ENCODE results near the gene SLIT3.

The SLIT3 gene

DNA sequence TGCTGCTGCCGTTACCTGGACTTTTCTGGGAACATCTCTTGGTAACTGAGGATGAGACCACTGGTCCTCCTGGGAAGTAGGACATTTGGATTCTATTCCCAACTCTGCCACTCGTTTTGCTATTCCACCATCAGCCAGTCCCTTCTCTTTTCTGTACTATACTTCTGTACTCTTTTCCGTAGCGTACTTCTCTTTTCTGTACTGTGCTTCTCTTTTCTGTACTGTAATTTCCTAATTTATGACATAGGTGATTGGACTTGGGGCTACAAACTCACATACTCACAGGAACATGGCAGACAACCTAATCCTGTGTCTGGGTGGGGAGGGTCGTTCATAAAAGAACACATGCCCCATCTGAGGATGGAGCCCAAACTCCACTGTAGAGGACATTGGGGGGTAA lies 386.4 kb downstream of the SLIT3 start:
- DNase-seq, result no peak

DNA sequence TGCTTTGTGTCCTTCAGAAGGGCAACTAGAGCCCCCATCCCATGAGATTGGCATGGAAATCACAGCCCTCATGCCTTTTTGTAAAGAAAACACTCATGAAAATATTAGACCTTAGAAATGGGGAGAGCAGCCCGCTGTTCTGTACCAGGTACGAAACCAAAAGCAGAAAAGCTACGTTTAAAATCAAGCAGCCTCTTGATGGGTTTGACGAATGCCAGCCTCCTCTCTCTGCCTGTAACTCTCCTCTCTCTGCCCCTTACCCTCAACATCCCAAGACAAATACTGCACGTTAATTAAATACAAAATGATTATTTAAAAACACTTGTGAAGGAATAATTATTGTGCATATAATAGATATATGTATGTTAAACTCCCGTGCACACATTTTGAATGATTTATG lies 390.1 kb downstream of the SLIT3 start:
- DNase-seq, result no peak

DNA sequence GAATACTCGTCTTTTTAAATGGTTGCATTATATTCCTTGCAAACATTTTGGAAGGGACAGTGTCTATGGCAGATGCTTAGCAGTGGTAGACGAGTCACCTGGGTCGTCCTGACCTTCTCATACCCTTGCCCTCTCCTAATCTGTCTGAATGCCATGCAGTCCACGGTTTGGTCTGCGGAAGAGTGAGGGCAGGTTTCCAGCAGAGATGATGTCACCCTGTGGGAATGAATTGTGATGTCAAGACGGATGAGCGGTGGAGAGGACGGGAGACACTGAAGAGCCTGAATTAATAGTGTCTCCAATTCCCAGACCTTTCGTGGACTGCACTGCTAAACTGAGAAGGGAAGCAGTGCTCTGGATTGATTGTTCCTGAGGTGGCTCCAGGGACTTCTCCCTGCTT lies 392.7 kb downstream of the SLIT3 start:
- no peak for DNase-seq

DNA sequence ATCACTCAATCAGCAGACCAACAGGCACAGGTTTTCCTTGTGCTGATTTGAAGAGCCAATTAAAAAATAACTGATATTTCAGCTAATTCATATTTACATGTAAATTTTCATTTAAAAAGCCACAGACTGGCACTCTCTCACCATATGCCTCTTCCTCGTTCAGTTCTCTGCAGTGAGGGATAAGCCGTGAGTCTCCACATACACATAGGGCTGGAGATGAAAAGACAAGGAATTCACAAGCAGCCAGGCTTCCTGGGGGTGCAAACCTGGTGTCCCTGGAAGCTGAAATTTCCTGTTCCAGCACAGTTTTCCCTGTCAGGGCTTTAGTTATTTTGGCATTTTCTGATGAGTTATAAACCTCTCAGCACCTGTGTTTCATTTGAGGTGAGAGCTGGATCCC lies 397.9 kb downstream of the SLIT3 start:
- DNase-seq, result no peak

DNA sequence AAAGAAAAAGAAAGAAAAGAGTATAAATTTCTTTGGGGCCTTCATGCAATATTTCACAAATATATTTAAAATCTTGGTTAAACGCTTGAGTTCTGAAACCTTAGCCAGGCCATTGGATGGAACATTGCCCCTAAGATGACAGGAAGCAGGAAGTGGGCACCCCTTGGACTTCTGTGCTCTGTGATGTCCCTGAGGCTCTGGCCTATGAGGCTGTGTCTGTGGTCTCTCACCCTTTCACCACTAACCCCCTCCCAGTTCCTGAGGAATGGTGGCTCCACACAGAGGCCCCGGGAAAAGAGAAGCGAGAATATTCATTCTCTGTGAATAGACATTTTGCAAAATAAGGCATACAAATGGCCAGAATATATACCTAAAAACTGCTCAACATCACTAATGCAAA lies 401.3 kb downstream of the SLIT3 start:
- DNase-seq, result no peak

DNA sequence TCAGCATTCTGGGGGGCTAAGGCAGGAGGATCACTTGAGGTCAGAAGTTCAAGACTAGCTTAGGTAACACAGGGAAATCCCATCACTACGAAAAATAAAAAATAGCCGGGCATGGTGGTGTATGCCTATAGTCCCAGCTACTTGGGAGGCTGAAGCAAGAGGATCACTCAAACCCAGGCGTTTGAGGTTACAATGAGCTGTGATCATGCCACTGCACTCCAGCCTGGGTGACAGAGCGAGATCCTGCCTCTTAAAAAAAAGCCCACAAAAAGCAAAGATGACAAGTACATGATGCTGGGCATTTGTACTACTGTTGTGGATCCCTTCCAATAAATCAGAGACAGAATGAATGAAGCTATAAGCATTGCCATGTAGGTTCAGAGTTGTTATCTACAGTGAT lies 401.7 kb downstream of the SLIT3 start:
- DNase-seq, result no peak

DNA sequence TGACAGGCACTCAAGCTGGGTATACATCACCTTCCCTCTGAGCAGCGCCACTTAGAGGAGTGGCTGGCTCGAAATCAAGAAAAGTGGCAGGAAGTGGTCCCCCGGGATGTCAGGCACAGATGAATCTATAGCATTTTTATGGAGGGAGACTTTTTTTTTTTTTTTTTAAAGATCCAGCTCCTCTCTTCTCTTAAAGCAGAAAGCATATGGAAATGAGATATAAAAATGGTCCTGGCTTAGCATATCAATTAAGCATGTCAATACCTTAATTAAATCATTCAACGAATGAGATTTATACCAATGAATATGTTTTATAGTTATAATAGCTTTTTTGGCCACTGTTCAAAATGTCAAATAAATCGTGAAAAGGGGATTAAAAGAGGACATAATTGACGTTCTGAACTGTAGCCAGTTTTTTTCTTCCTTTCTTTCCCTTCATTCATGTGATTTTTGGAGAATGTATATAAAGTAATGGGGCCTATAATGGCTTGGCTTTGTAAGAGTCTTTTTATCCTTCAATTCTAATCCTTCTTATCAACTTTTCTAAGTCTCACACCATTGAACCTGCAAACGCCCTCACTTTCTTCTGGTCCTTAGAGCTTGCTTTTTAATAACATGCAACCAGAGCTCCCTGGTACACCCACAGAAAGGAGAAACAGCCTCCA lies 402.6 kb downstream of the SLIT3 start:
- DNase-seq, result no peak

DNA sequence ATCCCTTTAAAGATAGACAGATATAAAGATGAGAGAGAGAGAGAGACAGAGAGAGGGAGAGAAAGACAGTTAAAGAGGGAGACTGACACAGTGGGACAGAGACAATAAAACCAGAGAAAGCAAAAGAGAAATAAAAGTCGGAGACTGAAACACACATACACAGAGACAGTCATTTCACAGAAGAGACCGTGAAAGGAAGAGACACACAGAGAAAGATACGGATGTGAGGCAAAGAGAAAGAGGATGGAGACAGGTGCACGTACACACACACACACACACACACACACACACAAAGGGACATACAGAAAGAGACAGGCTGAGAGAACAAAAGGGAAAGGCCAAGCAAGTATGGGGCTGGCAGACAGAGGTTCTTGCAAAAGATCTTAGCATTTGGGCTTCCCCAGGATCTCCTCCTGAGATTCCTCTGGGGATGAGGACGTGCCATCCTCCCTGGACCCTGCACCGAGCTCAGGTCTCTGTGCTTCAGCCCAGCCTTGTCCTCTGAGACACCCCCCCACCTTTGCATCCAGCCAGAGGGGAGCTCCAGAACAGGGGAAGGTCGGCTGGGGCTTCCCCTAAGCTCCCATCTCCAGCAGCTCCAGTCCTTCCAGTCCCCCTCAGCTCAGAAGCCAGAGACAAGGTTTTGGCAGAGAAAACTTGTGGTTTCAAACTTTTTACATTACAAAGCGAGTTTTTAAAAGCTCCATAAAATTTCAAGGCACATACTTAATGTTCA lies 403.4 kb downstream of the SLIT3 start:
- DNase-seq, result no peak

DNA sequence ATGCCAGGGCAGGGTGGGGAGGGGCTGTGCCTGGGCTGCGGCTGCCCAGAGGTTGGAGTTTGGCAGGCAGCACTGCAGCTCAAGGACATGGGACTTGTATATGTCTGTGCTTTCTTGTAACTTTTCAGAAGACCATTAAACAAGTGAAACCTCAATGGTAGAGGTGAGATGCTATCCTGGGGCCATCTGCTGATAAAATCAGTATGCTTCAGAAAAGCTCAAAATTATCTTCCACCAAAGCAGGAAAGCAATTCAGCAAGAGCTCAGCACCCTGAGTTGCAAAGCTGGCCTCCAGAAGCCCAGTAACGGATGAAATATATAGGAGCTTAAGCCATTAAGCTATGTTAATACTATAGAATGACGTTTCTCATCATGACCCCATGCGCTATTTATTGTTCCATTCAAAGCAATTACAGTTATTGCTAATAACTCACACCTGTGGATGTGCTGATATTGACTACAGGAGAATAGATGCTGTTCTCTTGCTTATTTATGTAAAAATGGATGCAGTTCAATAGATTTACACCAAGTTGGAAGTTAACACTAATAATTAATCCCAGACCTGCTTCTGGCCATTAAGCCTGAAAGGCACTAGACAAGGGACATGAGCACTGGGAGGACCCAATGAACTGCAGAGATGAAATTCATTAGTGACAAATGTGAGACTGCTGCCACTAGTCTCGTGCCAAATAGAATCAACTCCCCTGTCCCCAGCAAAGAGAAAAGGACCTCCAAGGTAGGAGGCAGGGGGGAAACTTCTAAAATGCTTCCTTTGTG lies 405.5 kb downstream of the SLIT3 start:
- no peak for DNase-seq

DNA sequence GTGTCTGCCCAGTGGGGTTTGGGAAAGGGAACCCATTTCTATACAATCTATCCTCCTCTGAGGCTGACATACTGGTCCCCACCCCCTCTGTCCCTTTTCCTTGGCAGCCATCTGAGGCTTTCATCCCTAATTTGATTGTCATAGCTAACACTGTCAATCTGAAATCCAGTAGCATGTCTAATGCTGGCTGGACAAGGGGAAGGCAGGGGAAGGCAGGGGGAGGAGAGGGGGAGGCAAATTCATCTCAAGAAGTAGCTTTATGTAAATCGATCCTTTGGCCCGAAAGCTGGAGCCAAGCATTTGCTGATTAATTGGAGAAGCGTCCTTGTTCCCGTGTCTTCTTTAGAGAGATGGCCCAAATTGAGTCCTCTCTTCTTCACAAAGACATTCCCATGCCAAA lies 407.7 kb downstream of the SLIT3 start:
- DNase-seq, result no peak

DNA sequence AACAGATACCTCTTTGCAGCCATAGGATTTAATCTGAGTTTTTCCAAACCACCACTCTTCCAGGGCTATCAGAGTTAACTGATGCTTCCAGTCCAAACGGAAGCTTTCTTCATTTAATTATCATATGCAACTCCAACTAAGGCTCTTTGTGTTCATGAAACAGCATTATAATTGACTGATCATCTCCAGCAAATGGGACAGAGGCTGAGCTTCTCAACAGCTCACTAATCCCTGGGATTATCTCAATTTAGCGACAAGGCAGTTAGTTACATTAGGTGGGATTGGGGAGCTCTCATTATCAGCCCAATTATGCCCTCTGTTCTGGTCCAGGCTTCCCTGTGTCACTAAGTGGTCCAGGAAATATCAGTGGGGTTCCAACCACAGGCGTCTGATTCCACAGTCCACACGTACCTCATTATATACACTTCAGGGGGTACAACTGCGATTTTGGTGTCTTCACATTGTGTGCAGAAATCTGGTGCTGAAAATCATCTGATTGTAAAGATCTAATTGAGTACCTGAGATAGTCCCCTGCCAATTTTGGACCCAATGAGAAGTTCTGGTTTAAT lies 408.2 kb downstream of the SLIT3 start:
- no peak for DNase-seq

DNA sequence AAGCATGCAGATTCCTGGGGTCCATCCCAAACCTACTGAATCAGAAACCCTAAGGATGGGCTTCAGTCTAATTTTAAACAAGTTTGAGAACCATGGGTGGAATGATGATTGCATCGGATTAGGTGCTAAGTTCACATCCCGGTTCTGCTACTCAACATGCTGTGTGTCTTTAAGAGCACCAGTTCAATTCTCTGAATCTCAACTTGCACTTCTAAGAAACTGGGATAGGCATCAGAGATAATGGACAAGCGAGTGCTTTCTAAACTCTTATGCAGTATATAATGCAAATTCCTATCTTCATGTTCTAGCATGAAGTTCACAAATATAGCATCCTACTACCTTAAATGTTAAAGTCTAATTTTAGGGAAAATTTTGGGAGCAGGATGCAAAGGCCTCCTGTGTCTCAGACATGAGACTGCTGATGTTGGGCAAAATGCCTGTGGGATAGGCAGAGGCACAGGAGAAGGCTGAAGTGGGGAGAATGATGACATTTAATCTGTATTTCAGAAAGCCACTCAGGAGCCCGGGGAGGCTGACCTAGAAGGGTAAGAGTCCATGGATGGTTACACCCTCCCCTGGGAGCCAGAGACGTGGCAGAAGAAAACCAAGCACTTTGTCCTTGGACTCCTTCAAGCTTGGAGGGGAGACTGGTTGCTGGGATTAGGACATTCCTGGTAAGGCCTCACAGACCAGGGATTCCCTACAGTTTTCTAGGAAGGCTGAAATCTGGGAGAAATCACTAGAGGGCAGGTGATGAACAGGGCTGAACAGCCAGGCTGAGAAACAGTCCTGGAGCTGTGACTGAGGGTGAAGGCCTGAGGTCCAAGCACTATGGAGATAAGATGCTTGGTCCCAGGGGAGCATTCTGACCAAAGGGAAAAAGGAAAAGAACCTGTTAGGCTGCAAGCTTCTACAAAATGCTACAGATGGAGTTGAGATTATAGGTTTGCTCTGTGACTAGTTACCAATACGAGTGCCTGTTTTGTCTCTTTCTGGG lies 409.8 kb downstream of the SLIT3 start:
- DNase-seq, result no peak

DNA sequence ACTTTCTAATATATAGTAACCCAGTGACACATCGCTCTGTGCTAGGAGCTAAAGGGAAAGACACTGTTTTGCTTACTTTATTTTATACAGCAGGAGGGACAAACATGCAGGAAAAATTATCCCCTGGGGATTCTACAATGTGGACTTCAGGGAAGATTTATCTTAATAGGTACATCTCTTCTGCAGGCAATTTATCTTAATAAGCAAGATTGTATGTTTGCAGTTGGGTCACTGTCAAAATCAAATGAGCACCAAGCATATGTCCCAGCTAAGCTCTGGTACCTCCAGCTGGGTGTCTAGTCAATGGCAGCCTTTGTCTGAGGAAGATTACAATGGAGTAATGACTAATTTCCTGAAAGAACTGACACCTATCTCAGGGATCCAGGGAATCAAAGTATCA lies 411.9 kb downstream of the SLIT3 start:
- DNase-seq, result no peak

DNA sequence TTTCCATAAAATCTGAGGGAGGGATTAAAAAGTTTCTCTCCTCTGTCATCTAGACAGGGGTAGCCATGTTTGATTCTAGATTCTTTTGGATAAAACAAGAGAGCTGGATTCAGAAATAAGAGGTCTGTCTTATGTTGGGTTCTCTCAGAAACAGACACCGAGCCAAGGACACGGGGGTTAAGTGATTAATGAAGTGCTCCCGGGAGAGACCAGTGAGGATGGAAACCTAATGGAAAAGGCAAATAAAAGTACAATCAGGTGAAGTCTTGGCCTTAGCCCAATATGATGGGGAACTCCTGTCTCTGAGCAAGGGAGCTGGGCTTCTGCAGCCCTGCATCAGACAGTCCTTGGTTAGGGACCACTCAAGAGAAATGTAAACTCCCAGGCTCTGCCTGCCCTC lies 413.0 kb downstream of the SLIT3 start:
- no peak for DNase-seq

DNA sequence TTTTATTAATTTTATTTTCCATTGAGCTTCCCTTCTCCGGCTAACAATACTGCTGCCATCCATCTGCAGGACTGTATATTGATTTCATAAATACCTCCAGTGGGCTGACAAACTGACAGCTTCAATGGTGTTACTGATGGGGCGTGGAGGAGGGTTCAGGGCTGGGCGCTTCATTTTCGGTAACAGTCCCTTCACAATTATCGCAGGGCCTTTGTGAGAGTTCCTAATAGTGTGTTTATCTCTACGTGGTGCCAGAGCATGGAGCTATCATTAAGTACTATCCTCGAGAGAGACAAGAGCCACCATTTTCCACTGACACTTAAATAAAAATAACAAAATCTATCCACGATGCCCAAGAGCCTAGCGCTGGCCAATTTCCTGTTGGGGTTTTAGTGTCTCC lies 414.8 kb downstream of the SLIT3 start:
- DNase-seq, result no peak

DNA sequence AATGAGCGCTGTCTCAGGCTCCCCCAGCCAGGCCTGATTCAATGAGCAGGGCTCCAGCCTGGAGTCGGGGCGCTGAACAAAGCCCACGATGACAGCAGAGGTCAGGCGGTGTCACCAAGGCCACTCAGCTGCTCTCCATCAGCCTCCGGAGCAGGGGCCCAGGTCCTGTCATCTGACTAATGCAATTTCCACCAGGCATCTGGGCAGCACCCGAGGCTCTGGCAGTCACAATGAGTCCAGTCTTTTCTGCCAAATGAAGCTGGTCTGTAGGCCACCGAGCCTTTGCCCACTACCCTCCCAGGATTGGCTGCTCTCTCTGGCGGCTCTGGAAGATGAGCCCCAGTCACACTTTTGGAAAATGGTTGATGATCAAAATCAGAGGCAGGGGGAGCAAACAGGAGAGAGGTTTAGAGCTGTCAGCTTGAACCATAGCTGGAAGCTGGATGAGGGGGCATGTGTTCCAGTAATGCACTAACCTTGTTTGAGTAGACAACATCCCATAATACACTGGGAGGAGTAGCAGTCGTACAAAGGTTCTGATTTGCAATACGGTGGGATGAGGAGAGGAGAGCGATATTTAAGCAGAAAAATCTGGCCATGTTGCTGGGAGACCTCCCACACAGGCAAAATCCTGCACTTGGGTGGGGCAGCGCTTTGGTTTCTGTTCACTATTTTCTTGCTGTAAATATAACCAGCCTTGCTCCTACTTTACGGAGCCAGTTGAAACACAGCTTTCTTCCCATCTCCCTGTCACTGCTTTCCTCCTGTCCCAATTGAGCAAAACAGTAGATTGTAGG lies 415.4 kb downstream of the SLIT3 start:
- no peak for DNase-seq

DNA sequence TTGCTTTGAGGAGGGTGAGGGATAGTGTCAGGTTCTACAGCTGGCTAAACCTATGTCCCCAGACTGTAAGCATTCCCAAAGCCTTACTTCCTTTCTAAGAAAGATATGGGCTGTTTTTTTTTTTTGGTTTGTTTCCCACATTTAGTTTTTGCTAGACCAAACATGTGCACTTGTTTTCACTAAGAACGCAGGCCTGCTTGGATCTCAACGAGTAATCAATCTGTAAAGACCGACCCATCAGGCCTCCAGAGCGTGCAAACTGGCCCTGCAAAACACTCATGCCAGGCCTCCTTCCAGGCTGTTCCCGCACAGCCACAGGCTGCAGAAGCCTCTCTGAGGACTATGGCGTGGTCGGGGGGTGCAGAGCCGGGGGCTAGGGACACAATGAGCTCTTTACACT lies 416.9 kb downstream of the SLIT3 start:
- no peak for DNase-seq

DNA sequence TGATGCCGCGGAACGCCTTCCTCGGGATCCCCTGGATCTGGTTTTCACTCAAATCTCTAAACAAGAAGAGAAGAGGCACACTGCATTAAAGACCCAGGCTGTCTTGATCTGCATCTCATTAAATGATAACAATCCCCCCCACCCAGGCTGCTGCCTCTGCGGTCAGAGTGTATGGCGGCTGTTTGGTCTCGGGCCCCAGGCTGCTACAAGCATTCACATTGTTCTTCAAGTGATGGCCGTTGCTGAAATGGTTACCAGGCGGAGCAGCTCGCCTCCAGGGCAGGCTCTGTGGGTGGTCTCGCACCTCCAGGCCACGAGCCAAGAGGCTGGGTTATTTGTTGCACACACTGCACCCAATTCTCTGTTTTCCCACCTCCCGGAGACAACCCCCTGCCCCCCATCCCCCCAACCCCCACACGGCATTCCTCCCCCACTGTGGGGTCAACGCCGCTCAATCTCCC lies 417.6 kb downstream of the SLIT3 start:
- DNase-seq, result no peak

DNA sequence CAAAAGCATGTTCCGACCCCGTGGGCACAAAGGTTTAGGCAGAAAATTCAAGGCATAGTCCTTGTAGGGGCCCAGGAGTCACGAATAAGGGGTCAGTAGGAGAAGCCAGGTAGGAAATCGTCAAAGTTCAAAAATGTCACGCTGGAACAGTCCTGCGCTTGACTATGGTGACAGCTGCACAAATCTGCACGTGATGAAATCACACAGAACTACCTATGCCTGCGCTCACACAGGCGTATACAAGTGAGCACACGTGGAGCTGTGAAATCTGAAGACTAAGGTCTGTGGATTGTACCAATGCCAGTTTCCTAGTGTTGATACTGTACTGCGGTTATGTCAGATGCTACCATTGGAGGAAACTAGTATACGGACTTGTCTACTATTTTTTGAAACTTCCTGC lies 418.7 kb downstream of the SLIT3 start:
- DNase-seq, result no peak

DNA sequence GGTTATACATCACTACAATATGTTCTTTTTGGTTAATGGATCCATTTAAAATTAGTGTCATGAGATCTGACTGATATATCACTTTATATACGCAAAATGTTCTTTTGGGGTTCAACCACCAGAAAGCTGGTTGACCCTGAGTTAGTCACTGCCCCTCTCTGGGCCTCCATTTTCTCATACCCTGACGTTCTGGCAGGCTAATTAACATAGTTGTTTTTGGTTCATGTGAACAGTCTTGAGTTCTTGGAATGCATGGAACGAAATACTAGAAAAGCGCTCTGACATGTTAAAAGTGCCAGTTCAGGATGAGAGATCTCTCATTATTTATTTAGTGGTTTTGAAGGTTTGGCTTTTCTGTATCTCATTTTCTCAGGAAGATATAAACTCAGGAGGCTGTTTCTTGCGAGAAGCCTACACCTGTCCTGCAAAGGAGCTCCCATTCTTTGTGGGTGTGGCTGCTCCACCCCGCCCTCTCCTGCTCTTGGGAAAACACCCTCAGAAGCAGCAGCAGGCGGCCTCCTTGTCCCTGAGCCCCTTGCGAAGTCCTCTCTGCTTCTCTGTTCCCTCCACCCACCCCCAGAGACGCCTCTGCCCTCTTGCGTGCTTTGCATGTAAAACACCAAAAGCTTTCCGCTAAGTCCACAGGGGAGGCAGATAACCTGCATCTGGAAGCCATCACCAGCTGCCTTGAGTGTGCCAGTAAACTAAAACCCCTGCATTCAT lies 419.4 kb downstream of the SLIT3 start:
- peak; percentile 9 for DNase-seq

DNA sequence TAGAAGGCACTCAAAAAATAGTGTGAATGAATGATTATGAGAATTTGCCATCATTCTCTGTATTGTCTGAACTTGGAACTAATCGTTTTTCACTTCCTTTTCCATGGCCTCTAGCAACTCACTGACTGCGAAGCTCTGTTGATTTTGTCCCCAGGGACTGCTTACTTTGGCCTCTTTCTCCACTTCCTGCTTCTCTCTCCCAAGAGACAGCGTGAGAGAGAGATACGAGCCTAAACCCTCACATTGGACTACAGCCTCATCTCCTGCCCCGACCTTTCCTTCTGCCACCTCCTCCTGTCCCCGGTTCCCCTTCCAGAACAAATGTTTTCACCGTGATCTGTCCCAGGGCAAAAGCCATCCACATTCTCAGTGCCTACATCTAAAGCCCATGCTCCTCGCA lies 421.0 kb downstream of the SLIT3 start:
- peak; percentile 22 for DNase-seq

All from RPMI8226 (cell line).